ENCODE data around the gene ABLIM3.

Gene ABLIM3

DNA sequence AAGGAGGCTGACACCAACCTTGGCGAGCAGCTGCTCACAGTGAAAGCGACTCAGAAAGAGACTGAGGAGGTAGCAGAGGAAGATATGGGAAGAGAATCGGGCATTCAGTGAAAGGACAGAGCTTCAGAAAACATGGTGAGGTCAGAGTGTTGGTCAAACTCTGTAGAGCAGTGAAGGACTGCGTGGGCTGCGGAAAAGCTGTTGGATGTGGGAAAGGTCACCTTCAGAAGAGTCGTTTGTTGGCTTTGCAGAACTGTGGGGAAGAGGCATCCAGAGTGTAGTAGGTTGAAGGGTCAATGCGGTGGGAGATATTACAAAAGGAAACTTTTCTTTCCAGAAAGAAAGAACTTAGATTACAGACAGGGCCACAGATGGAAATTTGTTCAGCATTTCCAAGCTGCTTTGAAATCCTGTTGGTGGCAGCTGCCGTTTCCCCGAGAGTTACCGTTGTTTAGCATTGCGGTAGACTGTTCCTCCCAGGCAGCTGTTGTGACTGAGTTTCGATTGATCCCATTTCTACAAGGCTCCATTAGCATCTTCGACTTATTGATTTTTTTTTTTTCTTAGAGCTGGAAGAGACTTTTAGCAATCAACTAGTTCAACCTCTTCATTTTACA is 72.1 kb downstream of the ABLIM3 start:
- no peaks in the 10 kb centered on the region for H3K79me2 ChIP-seq (ENCODE audit: insufficient read depth, low read depth)
- H3K36me3 ChIP-seq (ENCODE audit: insufficient read depth): no peaks in the 10 kb centered on the region
- no peaks in the 10 kb centered on the region for H3K27me3 ChIP-seq (ENCODE audit: insufficient read depth, low read depth)
- H2AFZ ChIP-seq (ENCODE audit: low read depth): no peak overlapping the region
- H3K4me3 ChIP-seq (IDR thresholded peaks at IDR 0.05; ENCODE audit: insufficient read depth, low read depth, low read length): no peak overlapping the region
- no peak overlapping the region for H3K4me2 ChIP-seq
- no peak overlapping the region for H3K27ac ChIP-seq
- H3K4me1 ChIP-seq (ENCODE audit: low read depth, poor library complexity, severe bottlenecking): no peaks in the 10 kb centered on the region
- TF ChIP-seq, protein P1, sequence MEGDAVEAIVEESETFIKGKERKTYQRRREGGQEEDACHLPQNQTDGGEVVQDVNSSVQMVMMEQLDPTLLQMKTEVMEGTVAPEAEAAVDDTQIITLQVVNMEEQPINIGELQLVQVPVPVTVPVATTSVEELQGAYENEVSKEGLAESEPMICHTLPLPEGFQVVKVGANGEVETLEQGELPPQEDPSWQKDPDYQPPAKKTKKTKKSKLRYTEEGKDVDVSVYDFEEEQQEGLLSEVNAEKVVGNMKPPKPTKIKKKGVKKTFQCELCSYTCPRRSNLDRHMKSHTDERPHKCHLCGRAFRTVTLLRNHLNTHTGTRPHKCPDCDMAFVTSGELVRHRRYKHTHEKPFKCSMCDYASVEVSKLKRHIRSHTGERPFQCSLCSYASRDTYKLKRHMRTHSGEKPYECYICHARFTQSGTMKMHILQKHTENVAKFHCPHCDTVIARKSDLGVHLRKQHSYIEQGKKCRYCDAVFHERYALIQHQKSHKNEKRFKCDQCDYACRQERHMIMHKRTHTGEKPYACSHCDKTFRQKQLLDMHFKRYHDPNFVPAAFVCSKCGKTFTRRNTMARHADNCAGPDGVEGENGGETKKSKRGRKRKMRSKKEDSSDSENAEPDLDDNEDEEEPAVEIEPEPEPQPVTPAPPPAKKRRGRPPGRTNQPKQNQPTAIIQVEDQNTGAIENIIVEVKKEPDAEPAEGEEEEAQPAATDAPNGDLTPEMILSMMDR (conservative IDR thresholded peaks at IDR 0.05; ENCODE audit: low read depth, low read length): no peak
- no peak overlapping the region for H3K9ac ChIP-seq
- no peaks in the 10 kb centered on the region for H4K20me1 ChIP-seq (ENCODE audit: insufficient read depth)

DNA sequence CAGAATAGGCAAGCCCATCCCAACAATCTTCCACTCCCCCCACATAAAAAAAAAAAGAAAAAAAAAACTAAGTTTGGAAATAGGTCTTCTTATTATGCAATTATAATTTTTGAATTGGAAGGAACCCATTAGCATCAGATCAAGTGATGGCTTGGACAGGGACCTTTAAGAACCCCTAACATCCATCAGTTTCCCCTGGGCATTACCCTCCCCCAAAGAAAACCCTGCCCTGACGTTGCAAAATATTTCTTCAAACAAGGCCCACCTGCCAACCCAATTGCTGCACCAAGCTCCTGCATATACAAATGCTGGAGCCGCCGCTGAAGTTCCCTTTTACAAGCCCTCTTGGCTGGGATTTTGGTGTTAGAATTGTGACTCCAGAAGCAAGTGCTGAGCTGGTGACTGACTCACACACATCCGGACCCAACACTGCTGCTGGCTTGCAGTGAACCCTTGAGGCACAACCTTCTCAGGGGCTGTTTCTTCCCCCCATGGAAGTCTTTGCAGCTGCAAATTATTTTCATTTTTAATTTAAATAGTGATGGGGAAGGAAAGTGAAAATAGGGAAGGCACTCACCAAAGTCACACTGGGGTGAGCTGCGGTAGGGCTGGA is 74.3 kb downstream of the ABLIM3 start:
- no peaks in the 10 kb centered on the region for H3K27me3 ChIP-seq (ENCODE audit: insufficient read depth, low read depth)
- no peak overlapping the region for H2AFZ ChIP-seq (ENCODE audit: low read depth)
- no peaks in the 10 kb centered on the region for H3K4me1 ChIP-seq (ENCODE audit: low read depth, poor library complexity, severe bottlenecking)
- no peak overlapping the region for H3K4me2 ChIP-seq
- H3K36me3 ChIP-seq (ENCODE audit: insufficient read depth): no peaks in the 10 kb centered on the region
- no peak overlapping the region for H3K27ac ChIP-seq
- H3K79me2 ChIP-seq (ENCODE audit: insufficient read depth, low read depth): no peaks in the 10 kb centered on the region
- H3K9ac ChIP-seq: no peak overlapping the region
- TF ChIP-seq, protein P1 (conservative IDR thresholded peaks at IDR 0.05; ENCODE audit: low read depth, low read length): no peak
- no peaks in the 10 kb centered on the region for H4K20me1 ChIP-seq (ENCODE audit: insufficient read depth)
- no peak overlapping the region for H3K4me3 ChIP-seq (IDR thresholded peaks at IDR 0.05; ENCODE audit: insufficient read depth, low read depth, low read length)

DNA sequence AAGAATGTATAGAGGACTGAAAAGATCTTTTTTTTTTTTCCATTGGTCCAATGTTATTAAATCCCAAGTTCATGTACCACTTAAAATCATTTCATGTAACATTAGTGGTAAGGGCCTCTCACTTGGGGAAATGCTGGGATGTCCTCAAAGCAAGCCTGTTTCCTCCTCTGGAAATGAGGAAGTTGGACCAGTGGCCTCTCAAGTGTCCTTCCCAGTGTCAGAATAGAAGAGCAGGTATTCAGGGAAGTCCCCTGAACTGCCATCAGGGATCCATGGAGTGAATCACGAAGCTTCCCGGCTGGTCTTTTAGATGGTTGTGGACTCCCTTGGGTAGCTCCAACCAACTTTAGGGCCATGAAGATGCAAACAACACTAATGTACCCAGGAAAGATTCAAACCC is 75.2 kb downstream of the ABLIM3 start:
- Histone ChIP-seq H3K27ac (no peak overlapping the region), H3K4me3 (IDR thresholded peaks at IDR 0.05; ENCODE audit: insufficient read depth, low read depth, low read length) (no peak overlapping the region), H3K4me1 (ENCODE audit: low read depth, poor library complexity, severe bottlenecking) (no peaks in the 10 kb centered on the region), H3K9ac (no peak overlapping the region), H4K20me1 (ENCODE audit: insufficient read depth) (no peaks in the 10 kb centered on the region), H3K27me3 (ENCODE audit: insufficient read depth, low read depth) (no peaks in the 10 kb centered on the region), H3K79me2 (ENCODE audit: insufficient read depth, low read depth) (no peaks in the 10 kb centered on the region), H3K4me2 (no peak overlapping the region), H3K36me3 (ENCODE audit: insufficient read depth) (no peaks in the 10 kb centered on the region), H2AFZ (ENCODE audit: low read depth) (no peak overlapping the region)
- TF ChIP-seq, protein P1 (conservative IDR thresholded peaks at IDR 0.05; ENCODE audit: low read depth, low read length): no peak

DNA sequence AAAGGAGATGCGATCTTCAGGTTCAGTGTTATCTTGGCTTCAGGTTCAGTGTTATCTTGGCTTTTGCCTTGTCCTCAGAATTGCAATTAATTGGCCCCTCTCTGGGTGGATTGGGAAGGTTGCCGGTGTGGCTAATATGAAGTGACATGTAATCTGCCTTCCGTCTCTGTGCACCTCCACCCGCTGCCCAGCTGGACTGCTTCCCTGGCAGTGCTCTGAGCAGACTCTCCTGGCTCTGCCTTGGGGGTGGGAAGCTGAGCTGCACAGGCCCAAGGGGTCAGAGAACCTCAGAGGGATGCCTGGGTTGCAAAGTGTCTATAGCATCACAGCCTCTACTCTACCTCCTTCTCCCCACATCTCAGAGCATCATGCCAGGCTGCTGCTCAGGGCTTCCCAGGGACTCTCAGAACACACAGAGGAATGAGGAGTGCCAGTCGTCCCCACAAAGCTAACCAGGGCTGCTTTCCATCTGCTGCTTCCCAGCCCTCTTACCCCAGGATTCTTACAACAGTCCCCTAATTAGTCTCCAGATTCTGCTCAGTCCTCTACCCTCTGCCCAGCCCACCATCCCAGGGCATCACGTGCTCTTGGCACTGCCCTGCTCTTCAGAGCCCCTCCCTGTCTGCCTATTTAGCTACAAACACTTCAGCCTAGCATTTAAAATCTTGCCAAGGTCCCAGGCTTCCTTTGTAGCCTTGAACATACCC is 76.0 kb downstream of the ABLIM3 start:
- Histone ChIP-seq H3K4me2 (no peak overlapping the region), H3K9ac (no peak overlapping the region), H3K4me3 (IDR thresholded peaks at IDR 0.05; ENCODE audit: insufficient read depth, low read depth, low read length) (no peak overlapping the region), H3K27ac (no peak overlapping the region), H4K20me1 (ENCODE audit: insufficient read depth) (no peaks in the 10 kb centered on the region), H3K4me1 (ENCODE audit: low read depth, poor library complexity, severe bottlenecking) (no peaks in the 10 kb centered on the region), H3K27me3 (ENCODE audit: insufficient read depth, low read depth) (no peaks in the 10 kb centered on the region), H3K36me3 (ENCODE audit: insufficient read depth) (no peaks in the 10 kb centered on the region), H2AFZ (ENCODE audit: low read depth) (no peak overlapping the region), H3K79me2 (ENCODE audit: insufficient read depth, low read depth) (no peaks in the 10 kb centered on the region)
- TF ChIP-seq, protein P1 (conservative IDR thresholded peaks at IDR 0.05; ENCODE audit: low read depth, low read length): no peak

Data from KMS-11 (cell line).